SK-N-MC (cell line): ENCODE measurements around the gene WDR4.

Experiments
- EZH2 ChIP-seq: fragments of 200-600 bp; sonication (generic); IDR thresholded peaks from one replicate; pipeline ENCODE4 v1.6.1; 2017; ENCODE audit warnings: antibody characterized with exemption
- POLR2AphosphoS5 ChIP-seq: IDR thresholded peaks from 2 replicates; pipeline ENCODE4 v1.6.1; 2012; ENCODE audit warnings: mild to moderate bottlenecking, low read depth, low read length, borderline replicate concordance

DNA sequence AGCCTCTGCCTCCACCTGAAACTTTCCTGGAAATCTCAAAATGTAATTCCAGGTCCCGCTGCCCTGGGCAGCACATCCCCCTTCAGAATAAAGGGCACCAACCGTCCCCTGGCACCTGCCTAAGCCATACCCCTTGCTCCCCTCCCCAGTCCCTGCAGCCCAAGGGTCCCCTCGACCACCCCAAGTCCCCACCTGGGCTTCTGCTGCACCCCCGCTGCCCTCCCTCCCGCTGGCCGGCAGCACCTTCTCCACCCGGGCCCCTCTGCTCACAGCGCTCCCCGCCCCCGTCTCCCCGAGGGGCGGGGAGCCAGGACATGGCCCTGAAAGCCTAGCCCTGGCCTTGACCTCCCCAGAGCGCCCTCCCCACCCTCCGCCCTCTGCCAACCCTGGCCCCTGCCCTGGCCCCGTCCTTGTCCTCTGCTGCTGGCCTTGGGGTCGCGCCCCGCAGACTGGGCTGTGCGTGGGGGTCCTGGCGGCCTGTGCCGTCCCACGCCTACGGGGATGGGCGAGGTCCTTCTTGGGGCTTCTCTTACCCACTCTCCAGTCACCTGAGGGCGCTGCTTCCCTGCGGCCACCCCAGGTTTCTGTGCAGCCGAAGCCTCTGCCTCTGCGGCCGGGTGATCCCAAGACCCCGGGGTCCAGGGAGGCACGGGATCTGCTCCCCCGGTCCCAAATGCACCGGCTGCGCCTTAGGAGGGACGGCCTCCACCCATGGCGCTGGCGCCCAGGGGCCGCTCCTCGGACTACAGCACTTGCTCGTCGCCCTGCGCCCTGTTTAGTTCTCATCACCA is 41.7 kb downstream of the WDR4 start:
- TF ChIP-seq POLR2AphosphoS5 (0 out of 2 replicates have a peak, but pooled peaks have one; percentile 49), EZH2 (no peak)
